WTC11 (cell line): ENCODE results near the gene FLT3LG. TPM values are rescaled to one million over a fixed set of nuclear protein-coding genes. Genes with fewer than 3 reads are reported as not detected.

Experiments used
- ATAC-seq: fragments of 200-7000 bp; cut with Tn5 transposase; 2 replicates; pipeline ENCODE4 v1.10.0; 2021; ENCODE audit warnings: mild to moderate bottlenecking, moderate library complexity
- CTCF ChIA-PET: fragments of 300-600 bp; sonication (Branson Sonifier 250); formaldehyde crosslinking; loops from one replicate; lab custom pipeline; 2021; ENCODE audit warnings: antibody characterized with exemption; lab: Charles Lee
- POLR2A ChIA-PET: fragments of 350-600 bp; sonication (Branson Sonifier 250); formaldehyde crosslinking; loops from one replicate; lab custom pipeline; 2021; ENCODE audit warnings: antibody characterized with exemption; lab: Charles Lee
- DNase-seq: peaks from one replicate; pipeline ENCODE4 v3.0.0; 2021; ENCODE audit warnings: low spot score
- H3K27ac Mint-ChIP-seq: 2 replicates; pipeline ENCODE4 v1.8.0; 2021; ENCODE audit warnings: mixed read lengths
- H3K27me3 Mint-ChIP-seq: 2 replicates; pipeline ENCODE4 v1.8.0; 2021; ENCODE audit warnings: low read depth, mild to moderate bottlenecking, moderate library complexity, mixed read lengths
- H3K36me3 Mint-ChIP-seq: 2 replicates; pipeline ENCODE4 v1.8.0; 2021; ENCODE audit warnings: mixed read lengths
- H3K4me1 Mint-ChIP-seq: 2 replicates; pipeline ENCODE4 v1.8.0; 2022; ENCODE audit warnings: mixed read lengths
- H3K4me3 Mint-ChIP-seq: 2 replicates; pipeline ENCODE4 v1.8.0; 2021; ENCODE audit warnings: mild to moderate bottlenecking, moderate library complexity, mixed read lengths
- H3K9me3 Mint-ChIP-seq: 2 replicates; pipeline ENCODE4 v1.8.0; 2021; ENCODE audit warnings: mixed read lengths
- ATF1 ChIP-seq: sonication (generic); formaldehyde crosslinking; IDR thresholded peaks from 2 replicates; pipeline ENCODE4 v1.8.1; 2023; ENCODE audit warnings: mild to moderate bottlenecking, moderate library complexity, missing genetic modification reagents
- CDX4 ChIP-seq: fragments of 250-450 bp; sonication (Bioruptor Pico); IDR thresholded peaks from 2 replicates; pipeline ENCODE4 v1.9.0; 2021; ENCODE audit warnings: moderate library complexity, mild to moderate bottlenecking, inconsistent platforms, borderline replicate concordance
- CREM ChIP-seq: sonication (generic); formaldehyde crosslinking; IDR thresholded peaks from 2 replicates; pipeline ENCODE4 v1.8.1; 2022; ENCODE audit warnings: mild to moderate bottlenecking, missing genetic modification reagents, moderate library complexity
- EMX1 ChIP-seq: fragments of 250-450 bp; sonication (Bioruptor Pico); IDR thresholded peaks from 2 replicates; pipeline ENCODE4 v1.8.0; 2021; ENCODE audit warnings: mild to moderate bottlenecking
- ESRRA ChIP-seq: sonication (generic); formaldehyde crosslinking; IDR thresholded peaks from 2 replicates; pipeline ENCODE4 v1.8.1; 2022; ENCODE audit warnings: mild to moderate bottlenecking, missing genetic modification reagents, borderline replicate concordance
- ETV6 ChIP-seq: sonication (generic); formaldehyde crosslinking; IDR thresholded peaks from 2 replicates; pipeline ENCODE4 v1.8.1; 2022; ENCODE audit warnings: mild to moderate bottlenecking, missing genetic modification reagents
- FOXP1 ChIP-seq: sonication (generic); formaldehyde crosslinking; IDR thresholded peaks from 2 replicates; pipeline ENCODE4 v1.8.0; 2022; ENCODE audit warnings: missing genetic modification reagents, mild to moderate bottlenecking, moderate library complexity, borderline replicate concordance
- IRF2 ChIP-seq: sonication (generic); formaldehyde crosslinking; IDR thresholded peaks from 2 replicates; pipeline ENCODE4 v1.8.0; 2022; ENCODE audit warnings: low read depth, missing genetic modification reagents, borderline replicate concordance
- JAZF1 ChIP-seq: fragments of 250-450 bp; sonication (Bioruptor Pico); IDR thresholded peaks from 2 replicates; pipeline ENCODE4 v1.9.0; 2021; ENCODE audit warnings: moderate library complexity, mild to moderate bottlenecking, inconsistent platforms
- JUN ChIP-seq: sonication (generic); formaldehyde crosslinking; IDR thresholded peaks from 2 replicates; pipeline ENCODE4 v1.8.0; 2023; ENCODE audit warnings: mild to moderate bottlenecking, missing genetic modification reagents
- KAT7 ChIP-seq: sonication (generic); formaldehyde crosslinking; IDR thresholded peaks from 2 replicates; pipeline ENCODE4 v1.8.1; 2023; ENCODE audit warnings: missing genetic modification reagents, mild to moderate bottlenecking, borderline replicate concordance
- MAX ChIP-seq: sonication (generic); formaldehyde crosslinking; IDR thresholded peaks from 2 replicates; pipeline ENCODE4 v1.8.0; 2022; ENCODE audit warnings: mild to moderate bottlenecking, missing genetic modification reagents
- MYBL2 ChIP-seq: sonication (generic); formaldehyde crosslinking; IDR thresholded peaks from 2 replicates; pipeline ENCODE4 v1.8.1; 2023; ENCODE audit warnings: mild to moderate bottlenecking, moderate library complexity, missing genetic modification reagents
- NFE2L1 ChIP-seq: sonication (generic); formaldehyde crosslinking; IDR thresholded peaks from 2 replicates; pipeline ENCODE4 v1.8.1; 2023; ENCODE audit warnings: missing genetic modification reagents
- NFYB ChIP-seq: sonication (generic); formaldehyde crosslinking; conservative IDR thresholded peaks from 2 replicates; pipeline ENCODE4 v1.8.0; 2022; ENCODE audit warnings: low read depth, missing genetic modification reagents
- PREB ChIP-seq: sonication (generic); formaldehyde crosslinking; IDR thresholded peaks from 2 replicates; pipeline ENCODE4 v1.8.1; 2022; ENCODE audit warnings: mild to moderate bottlenecking, missing genetic modification reagents, moderate library complexity, borderline replicate concordance
- SMAD3 ChIP-seq: sonication (generic); formaldehyde crosslinking; IDR thresholded peaks from 2 replicates; pipeline ENCODE4 v1.8.0; 2022; ENCODE audit warnings: missing genetic modification reagents, mild to moderate bottlenecking, borderline replicate concordance
- SP1 ChIP-seq: sonication (generic); formaldehyde crosslinking; conservative IDR thresholded peaks from 2 replicates; pipeline ENCODE4 v1.8.1; 2022; ENCODE audit warnings: missing genetic modification reagents
- TEAD4 ChIP-seq: sonication (generic); formaldehyde crosslinking; IDR thresholded peaks from 2 replicates; pipeline ENCODE4 v1.8.0; 2022; ENCODE audit warnings: mild to moderate bottlenecking, missing genetic modification reagents
- USF2 ChIP-seq: sonication (generic); formaldehyde crosslinking; IDR thresholded peaks from 2 replicates; pipeline ENCODE4 v1.8.1; 2023; ENCODE audit warnings: mild to moderate bottlenecking, missing genetic modification reagents, moderate library complexity
- ZNF121 ChIP-seq: sonication (generic); formaldehyde crosslinking; IDR thresholded peaks from 2 replicates; pipeline ENCODE4 v1.8.0; 2023; ENCODE audit warnings: missing genetic modification reagents
- ZNF138 ChIP-seq: sonication (generic); formaldehyde crosslinking; conservative IDR thresholded peaks from 2 replicates; pipeline ENCODE4 v1.8.1; 2022; ENCODE audit warnings: mild to moderate bottlenecking, moderate library complexity, missing genetic modification reagents
- ZNF232 ChIP-seq: sonication (generic); formaldehyde crosslinking; IDR thresholded peaks from 2 replicates; pipeline ENCODE4 v1.8.0; 2022; ENCODE audit warnings: mild to moderate bottlenecking, missing genetic modification reagents
- ZNF281 ChIP-seq: sonication (generic); formaldehyde crosslinking; IDR thresholded peaks from 2 replicates; pipeline ENCODE4 v1.8.0; 2023; ENCODE audit warnings: mild to moderate bottlenecking, missing genetic modification reagents
- ZNF423 ChIP-seq: fragments of 250-450 bp; sonication (Bioruptor Pico); IDR thresholded peaks from 2 replicates; pipeline ENCODE4 v2.1.2; 2022; ENCODE audit warnings: mild to moderate bottlenecking, moderate library complexity
- total RNA-seq: library from RNA; stranded (reverse); gene quantifications from 3 replicates; pipeline ENCODE4 v1.2.3, GENCODE V29; 2021
- TF ChIP-seq, protein P1 (sequence below): sonication (generic); formaldehyde crosslinking; conservative IDR thresholded peaks from 2 replicates; pipeline ENCODE4 v1.8.1; 2022; ENCODE audit warnings: mild to moderate bottlenecking, missing genetic modification reagents
- TF ChIP-seq, protein P2 (sequence below): sonication (generic); formaldehyde crosslinking; IDR thresholded peaks from 2 replicates; pipeline ENCODE4 v1.8.1; 2022; ENCODE audit warnings: low read depth, mild to moderate bottlenecking, moderate library complexity, missing genetic modification reagents, borderline replicate concordance

FLT3LG gene
- total RNA-seq, 1 experiment from 2014 or later: 2.9 TPM

DNA sequence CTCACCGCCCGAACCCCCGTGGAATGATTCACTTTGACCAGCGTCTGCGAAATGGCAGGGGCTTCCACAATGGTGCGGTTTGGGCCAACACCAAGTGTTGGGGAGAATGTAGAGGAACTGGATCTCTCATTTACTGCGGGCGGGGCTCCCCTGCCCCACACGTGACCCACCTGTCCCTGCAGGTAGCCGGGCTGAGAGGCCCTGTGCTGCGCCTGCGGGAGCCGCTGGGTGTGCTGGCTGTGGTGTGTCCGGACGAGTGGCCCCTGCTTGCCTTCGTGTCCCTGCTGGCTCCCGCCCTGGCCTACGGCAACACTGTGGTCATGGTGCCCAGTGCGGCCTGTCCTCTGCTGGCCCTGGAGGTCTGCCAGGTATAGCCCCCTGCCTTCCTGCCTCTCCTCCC, 5.8 kb upstream of the FLT3LG start (continued):
- TF ChIP-seq USF2 (CRISPR knock-in tag) (no peak), KAT7 (no peak), CREM (CRISPR knock-in tag) (no peak), ZNF232 (CRISPR knock-in tag) (no peak), MAX (CRISPR knock-in tag) (no peak), NFYB (CRISPR knock-in tag) (no peak), SP1 (CRISPR knock-in tag) (no peak), NFE2L1 (no peak), ZNF121 (CRISPR knock-in tag) (no peak), ETV6 (CRISPR knock-in tag) (no peak), CDX4 (CRISPR knock-in tag) (no peak)
- TF ChIP-seq, protein P1, sequence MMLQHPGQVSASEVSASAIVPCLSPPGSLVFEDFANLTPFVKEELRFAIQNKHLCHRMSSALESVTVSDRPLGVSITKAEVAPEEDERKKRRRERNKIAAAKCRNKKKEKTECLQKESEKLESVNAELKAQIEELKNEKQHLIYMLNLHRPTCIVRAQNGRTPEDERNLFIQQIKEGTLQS (CRISPR knock-in tag): no peak

DNA sequence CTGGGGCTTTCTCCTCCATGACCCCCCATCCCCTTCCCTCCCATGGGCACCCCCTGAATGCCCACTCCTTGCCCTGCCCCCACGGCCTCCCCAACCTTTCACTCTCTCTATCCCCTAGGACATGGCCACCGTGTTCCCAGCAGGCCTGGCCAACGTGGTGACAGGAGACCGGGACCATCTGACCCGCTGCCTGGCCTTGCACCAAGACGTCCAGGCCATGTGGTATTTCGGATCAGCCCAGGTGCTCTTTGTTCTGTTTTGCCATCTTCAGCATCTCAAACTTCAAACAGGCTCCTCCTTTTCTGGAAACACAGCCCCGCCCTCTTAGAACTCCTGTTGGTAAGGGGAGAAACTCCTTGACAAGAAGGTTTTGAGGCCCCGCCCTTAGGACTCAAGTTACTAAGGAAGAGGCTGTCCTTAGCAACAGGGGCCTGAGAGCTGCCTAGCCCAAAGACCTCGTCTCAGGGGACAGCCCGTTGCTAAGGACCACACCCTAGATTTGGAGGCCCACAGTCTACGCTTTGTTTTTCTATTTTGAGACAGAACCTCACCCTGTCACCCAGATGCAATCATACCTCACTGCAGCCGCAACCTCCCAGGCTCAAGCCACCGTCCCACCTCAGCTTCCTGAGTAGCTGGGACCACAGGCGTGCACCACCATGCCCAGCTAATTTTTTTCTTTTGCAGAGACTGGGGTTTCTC, 5.1 kb upstream of the FLT3LG start:
- CTCF ChIA-PET: interaction anchor here (0.6 to 2.0 kb wide), 10 partner anchors 10 to 141 kb away, joined by 3 to 10 read pairs (median 5); partner anchors contain the start of gene ALDH16A1
- TF ChIP-seq SP1 (CRISPR knock-in tag): no peak
- no peak for TF ChIP-seq PREB (CRISPR knock-in tag)
- no peak for TF ChIP-seq IRF2 (CRISPR knock-in tag)
- TF ChIP-seq EMX1: no peak
- no peak for TF ChIP-seq KAT7
- TF ChIP-seq ZNF138 (CRISPR knock-in tag): no peak
- no peak for TF ChIP-seq MYBL2 (CRISPR knock-in tag)
- TF ChIP-seq JUN (CRISPR knock-in tag): no peak
- TF ChIP-seq TEAD4 (CRISPR knock-in tag): no peak
- TF ChIP-seq ESRRA (CRISPR knock-in tag): no peak
- no peak for TF ChIP-seq JAZF1
- no peak for TF ChIP-seq ZNF423 (CRISPR knock-in tag)
- TF ChIP-seq MAX (CRISPR knock-in tag): no peak
- TF ChIP-seq ZNF281 (CRISPR knock-in tag): no peak
- TF ChIP-seq ATF1 (CRISPR knock-in tag): no peak
- TF ChIP-seq, protein P2, sequence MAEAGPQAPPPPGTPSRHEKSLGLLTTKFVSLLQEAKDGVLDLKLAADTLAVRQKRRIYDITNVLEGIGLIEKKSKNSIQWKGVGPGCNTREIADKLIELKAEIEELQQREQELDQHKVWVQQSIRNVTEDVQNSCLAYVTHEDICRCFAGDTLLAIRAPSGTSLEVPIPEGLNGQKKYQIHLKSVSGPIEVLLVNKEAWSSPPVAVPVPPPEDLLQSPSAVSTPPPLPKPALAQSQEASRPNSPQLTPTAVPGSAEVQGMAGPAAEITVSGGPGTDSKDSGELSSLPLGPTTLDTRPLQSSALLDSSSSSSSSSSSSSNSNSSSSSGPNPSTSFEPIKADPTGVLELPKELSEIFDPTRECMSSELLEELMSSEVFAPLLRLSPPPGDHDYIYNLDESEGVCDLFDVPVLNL (CRISPR knock-in tag): no peak
- no peak for TF ChIP-seq ZNF121 (CRISPR knock-in tag)
- TF ChIP-seq SMAD3 (CRISPR knock-in tag): no peak
- no peak for TF ChIP-seq FOXP1
- TF ChIP-seq, all 79 proteins: peak for 0
- Mint-ChIP-seq H3K36me3 (peaks cover 2% of the 10 kb centered on the region; the same call in 1 of the 2 replicates), H3K9me3 (no peaks in the 10 kb centered on the region), H3K27me3 (no peaks in the 10 kb centered on the region), H3K27ac (peak overlapping the region; percentile 97), H3K4me1 (peaks cover 7% of the 10 kb centered on the region), H3K4me3 (no peak overlapping the region)
- POLR2A ChIA-PET: interaction anchor here (1.1 kb wide), 1 partner anchor 27 kb away, joined by 3 read pairs; no protein-coding TSS in a partner anchor
- ATAC-seq (peak; percentile 90), DNase-seq (peak; percentile 85)
